ENCODE data around the gene ZNF512B.
"Not testable (repeated sequence)": the region's sequence is repeated elsewhere in the genome, so short reads cannot be mapped to it uniquely, and the experiment has no call there.

Gene ZNF512B

GRCh38 chr20:63931735-63932134 lies 38.0 kb downstream of the ZNF512B start:
- no peak for TF ChIP-seq EZH2phosphoT487 (IDR thresholded peaks at IDR 0.05; ENCODE audit: borderline replicate concordance, low read length)
- TF ChIP-seq, protein P1, sequence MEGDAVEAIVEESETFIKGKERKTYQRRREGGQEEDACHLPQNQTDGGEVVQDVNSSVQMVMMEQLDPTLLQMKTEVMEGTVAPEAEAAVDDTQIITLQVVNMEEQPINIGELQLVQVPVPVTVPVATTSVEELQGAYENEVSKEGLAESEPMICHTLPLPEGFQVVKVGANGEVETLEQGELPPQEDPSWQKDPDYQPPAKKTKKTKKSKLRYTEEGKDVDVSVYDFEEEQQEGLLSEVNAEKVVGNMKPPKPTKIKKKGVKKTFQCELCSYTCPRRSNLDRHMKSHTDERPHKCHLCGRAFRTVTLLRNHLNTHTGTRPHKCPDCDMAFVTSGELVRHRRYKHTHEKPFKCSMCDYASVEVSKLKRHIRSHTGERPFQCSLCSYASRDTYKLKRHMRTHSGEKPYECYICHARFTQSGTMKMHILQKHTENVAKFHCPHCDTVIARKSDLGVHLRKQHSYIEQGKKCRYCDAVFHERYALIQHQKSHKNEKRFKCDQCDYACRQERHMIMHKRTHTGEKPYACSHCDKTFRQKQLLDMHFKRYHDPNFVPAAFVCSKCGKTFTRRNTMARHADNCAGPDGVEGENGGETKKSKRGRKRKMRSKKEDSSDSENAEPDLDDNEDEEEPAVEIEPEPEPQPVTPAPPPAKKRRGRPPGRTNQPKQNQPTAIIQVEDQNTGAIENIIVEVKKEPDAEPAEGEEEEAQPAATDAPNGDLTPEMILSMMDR (IDR thresholded peaks at IDR 0.05; ENCODE audit: low read depth, low read length, poor library complexity, severe bottlenecking), result no peak
- Histone ChIP-seq H3F3A (ENCODE audit: control insufficient read depth, insufficient read depth) (no peaks in the 10 kb centered on the region), H3K4me2 (ENCODE audit: low read length) (no peak overlapping the region), H3K9me2 (replicated peaks; ENCODE audit: control insufficient read depth, low read length) (no peaks in the 10 kb centered on the region), H3K27ac (ENCODE audit: low read depth, low read length) (no peak overlapping the region), H4K20me1 (ENCODE audit: control insufficient read depth, insufficient read depth, low read depth, low read length) (no peaks in the 10 kb centered on the region), H3K9me3 (ENCODE audit: control insufficient read depth, insufficient read depth, low read length) (no peaks in the 10 kb centered on the region), H3K27me3 (ENCODE audit: control insufficient read depth, low read length) (no peaks in the 10 kb centered on the region), H3K79me2 (ENCODE audit: control insufficient read depth, low read length) (peaks cover 8% of the 10 kb centered on the region), H3K4me3 (ENCODE audit: low read length) (no peak overlapping the region), H3K36me3 (ENCODE audit: control insufficient read depth, low read length) (peaks cover 70% of the 10 kb centered on the region), H3K4me1 (ENCODE audit: control insufficient read depth, low read length) (no peaks in the 10 kb centered on the region)

DNA sequence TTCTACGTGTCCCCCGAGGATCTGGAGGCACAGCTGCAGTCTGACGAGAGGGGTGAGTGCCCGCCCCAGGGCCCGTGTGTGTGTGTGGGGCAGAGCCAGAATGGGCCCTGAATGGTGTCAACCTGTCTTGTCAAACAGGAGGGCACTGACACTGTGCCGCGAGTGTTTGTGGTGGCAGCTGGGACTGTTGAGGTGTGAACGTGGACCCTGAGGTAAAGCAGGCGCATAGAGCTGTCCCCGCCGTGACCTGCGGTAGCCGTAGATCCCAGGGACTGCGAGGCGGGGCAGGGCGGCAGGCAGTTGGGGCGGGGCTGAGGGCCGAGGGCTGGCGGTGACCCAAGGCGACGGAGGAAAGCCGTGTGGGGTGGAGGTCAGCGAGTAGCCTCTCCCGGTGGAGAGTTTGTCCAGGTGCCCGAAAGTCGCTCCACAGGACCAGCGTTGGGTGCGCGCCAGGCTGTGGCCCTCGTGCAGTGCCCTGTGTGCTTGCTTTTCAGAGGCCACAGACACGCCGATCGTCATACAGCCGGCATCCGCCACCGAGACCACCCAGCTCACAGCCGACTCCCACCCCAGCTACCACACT lies 38.7 kb downstream of the ZNF512B start:
- peaks cover 77% of the 10 kb centered on the region for H3K36me3 ChIP-seq (ENCODE audit: control insufficient read depth, low read length)
- no peaks in the 10 kb centered on the region for H3K27me3 ChIP-seq (ENCODE audit: control insufficient read depth, low read length)
- H4K20me1 ChIP-seq (ENCODE audit: control insufficient read depth, insufficient read depth, low read depth, low read length), result no peaks in the 10 kb centered on the region
- no peaks in the 10 kb centered on the region for H3K9me3 ChIP-seq (ENCODE audit: control insufficient read depth, insufficient read depth, low read length)
- no peak overlapping the region for H3K4me3 ChIP-seq (ENCODE audit: low read length)
- H3F3A ChIP-seq (ENCODE audit: control insufficient read depth, insufficient read depth), result no peaks in the 10 kb centered on the region
- H3K9me2 ChIP-seq (replicated peaks; ENCODE audit: control insufficient read depth, low read length), result no peaks in the 10 kb centered on the region
- H3K27ac ChIP-seq (ENCODE audit: low read depth, low read length), result no peak overlapping the region
- H3K79me2 ChIP-seq (ENCODE audit: control insufficient read depth, low read length), result peaks cover 15% of the 10 kb centered on the region
- H3K4me1 ChIP-seq (ENCODE audit: control insufficient read depth, low read length), result no peaks in the 10 kb centered on the region
- H3K4me2 ChIP-seq (ENCODE audit: low read length), result no peak overlapping the region
- TF ChIP-seq EZH2phosphoT487 (IDR thresholded peaks at IDR 0.05; ENCODE audit: borderline replicate concordance, low read length), result no peak
- TF ChIP-seq, protein P1 (IDR thresholded peaks at IDR 0.05; ENCODE audit: low read depth, low read length, poor library complexity, severe bottlenecking), result no peak

DNA sequence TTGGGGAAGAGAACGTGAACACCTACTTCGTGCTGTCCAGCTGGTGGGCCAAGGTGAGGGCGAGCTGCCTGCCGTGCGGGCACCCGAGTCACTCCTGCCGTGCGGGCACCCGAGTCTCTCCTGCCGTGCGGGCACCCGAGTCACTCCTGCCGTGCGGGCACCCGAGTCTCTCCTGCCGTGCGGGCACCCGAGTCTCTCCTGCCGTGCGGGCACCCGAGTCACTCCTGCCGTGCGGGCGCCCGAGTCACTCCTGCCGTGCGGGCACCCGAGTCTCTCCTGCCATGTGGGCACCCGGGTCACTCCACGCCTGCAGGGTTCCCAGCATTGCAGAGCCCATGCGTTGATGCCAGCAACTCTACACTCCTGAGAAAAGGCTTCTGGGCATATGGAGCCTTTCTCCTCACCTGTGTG lies 40.3 kb downstream of the ZNF512B start:
- H3K4me2 ChIP-seq (ENCODE audit: low read length); H3K27me3 ChIP-seq (ENCODE audit: control insufficient read depth, low read length); H3K9me2 ChIP-seq (replicated peaks; ENCODE audit: control insufficient read depth, low read length); H3K4me1 ChIP-seq (ENCODE audit: control insufficient read depth, low read length); H3K27ac ChIP-seq (ENCODE audit: low read depth, low read length); H3K4me3 ChIP-seq (ENCODE audit: low read length); H4K20me1 ChIP-seq (ENCODE audit: control insufficient read depth, insufficient read depth, low read depth, low read length); H3K9me3 ChIP-seq (ENCODE audit: control insufficient read depth, insufficient read depth, low read length); H3F3A ChIP-seq (ENCODE audit: control insufficient read depth, insufficient read depth): not testable (repeated sequence)
- Histone ChIP-seq H3K36me3 (ENCODE audit: control insufficient read depth, low read length) (peaks cover 68% of the 10 kb centered on the region), H3K79me2 (ENCODE audit: control insufficient read depth, low read length) (peaks cover 22% of the 10 kb centered on the region)

GRCh38 chr20:63929071-63929470 lies 40.7 kb downstream of the ZNF512B start:
- Histone ChIP-seq H3K4me3 (ENCODE audit: low read length) (no peak overlapping the region), H3K4me1 (ENCODE audit: control insufficient read depth, low read length) (no peaks in the 10 kb centered on the region), H4K20me1 (ENCODE audit: control insufficient read depth, insufficient read depth, low read depth, low read length) (no peaks in the 10 kb centered on the region), H3K9me3 (ENCODE audit: control insufficient read depth, insufficient read depth, low read length) (no peaks in the 10 kb centered on the region), H3K27me3 (ENCODE audit: control insufficient read depth, low read length) (no peaks in the 10 kb centered on the region), H3K4me2 (ENCODE audit: low read length) (no peak overlapping the region), H3K9me2 (replicated peaks; ENCODE audit: control insufficient read depth, low read length) (no peaks in the 10 kb centered on the region), H3K36me3 (ENCODE audit: control insufficient read depth, low read length) (peaks cover 64% of the 10 kb centered on the region), H3F3A (ENCODE audit: control insufficient read depth, insufficient read depth) (no peaks in the 10 kb centered on the region), H3K27ac (ENCODE audit: low read depth, low read length) (no peak overlapping the region), H3K79me2 (ENCODE audit: control insufficient read depth, low read length) (peaks cover 26% of the 10 kb centered on the region)
- TF ChIP-seq, protein P1 (IDR thresholded peaks at IDR 0.05; ENCODE audit: low read depth, low read length, poor library complexity, severe bottlenecking), result no peak
- no peak for TF ChIP-seq EZH2phosphoT487 (IDR thresholded peaks at IDR 0.05; ENCODE audit: borderline replicate concordance, low read length)
